Stimulated activated naive CD4-positive, alpha-beta T cell (primary cell): ENCODE data around the gene CDK11B.
A peak's percentile ranks its signal among the peaks of the same experiment; 100 is the strongest.
"Not testable (repeated sequence)": the region's sequence is repeated elsewhere in the genome, so short reads cannot be mapped to it uniquely, and the experiment has no call there.

Experiments
- DNase-seq, 6 experiments: peaks; one replicate each; lab custom pipeline; 2025; lab: John Stamatoyannopoulos, UW

The CDK11B gene

DNA sequence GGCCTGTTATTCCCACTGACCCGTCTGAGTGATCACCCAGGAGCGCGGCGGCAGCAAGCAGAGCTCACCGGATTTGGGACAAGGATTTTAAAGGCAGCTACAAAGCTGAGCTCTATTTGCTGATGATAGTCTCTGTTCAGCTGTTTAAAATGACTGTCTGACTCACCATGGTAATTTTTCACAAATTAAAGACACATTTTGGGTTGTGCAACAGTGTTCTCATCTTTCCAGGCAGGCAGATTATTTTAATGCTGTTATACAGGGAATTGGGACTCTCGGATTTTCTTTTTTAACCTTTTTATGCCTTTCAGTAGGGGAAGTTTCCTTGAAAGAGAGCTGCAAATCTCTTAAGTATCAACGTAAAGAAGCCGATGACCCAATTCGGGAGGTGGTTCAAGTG is 3.6 kb upstream of the CDK11B start:
- DNase-seq: not testable (repeated sequence)

DNA sequence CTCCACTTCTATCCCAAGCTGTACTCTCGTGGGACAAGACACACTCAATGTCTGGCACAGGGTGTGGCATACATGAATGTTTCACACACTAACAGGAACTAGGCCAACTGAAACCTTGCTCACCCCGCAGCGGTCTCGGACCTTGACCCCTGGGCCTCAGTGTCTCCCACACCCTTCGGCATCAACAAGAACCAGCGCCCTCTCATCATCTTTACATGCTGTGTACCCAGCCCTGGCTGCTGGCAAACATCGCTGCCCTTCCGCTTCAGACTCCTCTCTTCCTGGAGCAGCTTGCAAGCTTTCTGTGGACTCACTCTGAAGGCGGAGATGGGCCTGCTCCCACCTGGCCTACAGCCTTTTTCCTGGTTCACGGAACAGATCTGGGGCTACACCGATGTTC is 10.5 kb downstream of the CDK11B start:
- DNase-seq: not testable (repeated sequence)

DNA sequence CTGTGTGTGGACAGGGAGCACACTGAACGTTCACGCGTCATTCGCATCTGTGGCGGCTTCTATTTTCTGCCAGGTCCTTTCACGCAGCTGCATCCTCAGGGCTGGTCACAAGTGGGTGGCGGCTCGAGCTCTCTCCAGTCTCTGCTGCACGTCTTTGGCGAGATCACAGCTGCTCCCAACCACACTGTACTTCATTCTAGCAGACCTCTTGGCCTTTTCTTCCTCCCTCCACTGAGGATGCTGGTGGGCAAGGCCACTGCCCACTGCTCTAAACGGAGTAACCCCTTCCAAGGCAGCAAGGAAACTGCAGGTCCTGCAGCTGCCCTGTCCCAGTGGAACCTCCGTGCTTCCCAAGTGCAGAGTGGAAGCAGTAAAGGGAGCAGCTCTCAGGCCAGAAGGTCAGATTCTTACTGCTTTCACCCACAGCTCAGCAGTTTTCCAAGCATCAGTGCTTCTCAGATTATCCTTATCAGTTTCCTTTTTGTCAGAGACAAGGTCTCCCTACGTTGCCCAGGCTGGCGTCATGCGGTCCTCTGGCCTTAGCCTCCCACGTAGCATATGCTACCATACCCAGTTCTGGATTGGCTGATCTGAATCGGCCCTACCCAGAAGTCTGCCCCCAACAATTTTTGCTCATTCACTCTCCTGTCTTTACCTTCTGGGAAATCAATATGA is 11.1 kb downstream of the CDK11B start:
- not testable (repeated sequence) for DNase-seq

DNA sequence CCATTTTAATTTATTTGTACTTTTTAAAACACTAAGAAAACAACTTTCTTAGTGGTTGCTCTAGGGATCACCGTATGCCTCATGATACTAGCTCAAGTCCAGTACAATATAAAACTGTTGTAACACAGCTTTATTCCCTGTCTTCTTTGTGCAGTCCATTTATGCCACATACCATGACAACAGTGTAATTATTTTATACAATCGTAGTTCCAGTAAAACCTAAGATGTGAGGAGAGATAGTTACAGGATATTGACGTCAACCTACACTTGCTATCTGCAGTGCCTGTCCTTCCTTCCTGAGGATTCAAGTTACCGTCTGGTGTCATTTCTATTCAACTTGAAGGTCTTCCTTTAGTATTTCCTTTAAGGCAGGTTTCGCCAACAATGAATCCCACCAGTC is 12.5 kb downstream of the CDK11B start:
- DNase-seq: not testable (repeated sequence)

DNA sequence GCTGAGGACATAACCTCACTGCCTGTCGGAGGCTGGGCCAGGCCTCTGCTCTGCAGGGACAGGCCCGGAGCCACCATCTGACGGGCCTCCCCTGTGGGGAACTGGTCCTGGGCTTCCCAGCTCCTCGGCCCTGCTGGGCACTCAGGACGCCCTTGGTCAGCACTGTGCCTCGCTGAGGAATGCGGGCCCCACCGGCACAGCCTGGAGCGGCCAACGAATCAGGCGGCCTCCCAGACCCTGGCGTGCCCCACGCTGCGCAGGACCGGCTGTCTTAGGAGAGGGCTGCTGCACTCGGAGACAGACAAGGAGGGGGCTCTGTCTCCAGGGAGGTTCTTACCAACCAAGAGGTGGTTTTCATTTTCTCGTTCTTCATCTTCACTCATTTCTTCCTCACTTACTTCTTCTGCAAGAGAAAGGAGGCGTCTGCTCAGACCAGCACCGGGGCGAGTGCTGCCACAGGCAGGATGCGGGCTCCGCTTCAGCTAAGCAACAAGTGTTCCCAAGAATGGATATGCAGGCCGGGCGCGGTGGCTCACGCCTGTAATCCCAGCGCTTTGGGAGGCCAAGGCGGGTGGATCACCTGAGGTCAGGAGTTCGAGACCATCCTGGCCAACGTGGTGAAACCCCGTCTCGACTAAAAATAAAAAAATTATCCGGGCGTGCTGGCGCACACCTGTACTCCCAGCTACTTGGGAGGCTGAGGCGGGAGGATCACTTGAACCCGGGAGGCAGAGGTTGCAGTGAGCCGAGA is 17.9 kb downstream of the CDK11B start:
- DNase-seq: not testable (repeated sequence)

DNA sequence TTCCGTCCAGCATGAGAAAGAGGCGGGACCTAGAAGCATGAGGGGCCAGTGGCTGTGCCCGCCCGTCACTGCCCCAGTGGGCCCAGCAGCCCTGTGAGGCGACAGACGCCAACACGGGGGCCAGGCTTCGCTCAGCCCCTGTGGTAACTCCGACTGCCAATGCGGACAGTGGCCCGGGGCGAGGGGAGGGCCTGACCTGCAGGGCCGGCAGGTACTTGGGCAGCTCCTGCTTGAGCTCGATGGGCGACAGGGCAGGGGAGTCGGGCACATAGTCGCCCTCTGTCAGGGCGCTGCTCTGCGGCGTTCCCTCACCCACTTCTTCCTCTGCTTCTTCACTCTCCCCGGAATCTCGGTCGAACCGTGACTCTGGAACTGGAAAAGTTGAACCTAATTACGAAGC is 18.7 kb downstream of the CDK11B start:
- not testable (repeated sequence) for DNase-seq

DNA sequence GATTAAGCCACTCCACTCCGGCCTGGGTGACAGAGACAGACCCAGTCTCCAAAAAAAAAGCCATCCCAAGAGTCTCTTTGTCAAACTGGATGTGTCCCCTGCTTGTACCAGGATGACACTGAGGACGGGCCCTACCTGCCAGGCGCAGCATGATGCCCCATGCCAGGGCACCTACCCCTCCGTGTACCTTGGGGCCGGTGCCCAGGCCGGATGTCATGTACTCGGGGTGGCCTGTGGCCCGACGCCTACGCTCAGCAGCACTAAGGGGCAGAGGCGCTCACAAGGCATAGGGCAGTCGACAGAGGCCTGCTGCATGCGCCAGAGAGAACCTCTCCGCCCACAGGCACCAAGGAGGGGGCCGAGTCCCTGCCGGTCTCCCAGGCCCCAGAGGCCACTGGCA is 19.4 kb downstream of the CDK11B start:
- DNase-seq: not testable (repeated sequence)

DNA sequence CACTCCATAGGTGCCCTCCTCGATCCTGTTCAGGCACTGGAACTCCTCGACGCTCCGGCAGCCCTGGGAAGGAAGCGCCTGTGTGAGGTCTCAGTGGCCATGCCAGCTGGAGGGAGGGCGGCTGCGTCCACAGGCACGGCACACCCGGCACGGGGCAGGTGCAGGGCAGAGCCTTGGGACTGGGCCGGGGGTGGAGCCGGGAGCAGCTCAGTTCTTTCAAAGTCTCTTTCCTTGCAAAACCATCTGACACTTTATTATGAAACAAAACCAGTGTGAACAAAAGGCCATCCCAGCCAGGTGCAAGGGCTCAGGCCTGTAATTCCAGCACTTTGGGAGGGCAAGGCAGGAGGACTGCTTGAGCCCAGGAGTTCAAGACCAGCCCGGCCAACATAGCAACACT is 20.3 kb downstream of the CDK11B start:
- not testable (repeated sequence) for DNase-seq

DNA sequence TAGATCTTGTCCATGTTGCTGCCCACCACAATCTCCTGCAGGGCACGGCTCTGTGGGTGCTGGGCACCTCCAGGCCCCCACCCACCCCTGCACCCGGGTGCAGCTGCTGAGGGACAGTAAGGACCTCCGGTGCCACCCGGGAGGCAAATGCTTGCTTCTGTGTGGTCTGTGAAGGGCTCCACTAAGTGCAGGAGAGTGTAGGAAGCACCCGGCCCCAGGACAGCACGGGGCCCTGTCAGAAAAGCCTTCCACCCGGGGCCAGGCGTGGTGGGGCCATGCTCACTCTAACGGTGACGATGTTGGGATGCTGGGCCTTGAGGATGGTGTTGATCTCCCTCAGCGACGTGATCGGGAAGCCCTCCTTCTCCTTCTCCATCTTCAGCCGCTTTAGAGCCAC is 21.3 kb downstream of the CDK11B start:
- not testable (repeated sequence) for DNase-seq

DNA sequence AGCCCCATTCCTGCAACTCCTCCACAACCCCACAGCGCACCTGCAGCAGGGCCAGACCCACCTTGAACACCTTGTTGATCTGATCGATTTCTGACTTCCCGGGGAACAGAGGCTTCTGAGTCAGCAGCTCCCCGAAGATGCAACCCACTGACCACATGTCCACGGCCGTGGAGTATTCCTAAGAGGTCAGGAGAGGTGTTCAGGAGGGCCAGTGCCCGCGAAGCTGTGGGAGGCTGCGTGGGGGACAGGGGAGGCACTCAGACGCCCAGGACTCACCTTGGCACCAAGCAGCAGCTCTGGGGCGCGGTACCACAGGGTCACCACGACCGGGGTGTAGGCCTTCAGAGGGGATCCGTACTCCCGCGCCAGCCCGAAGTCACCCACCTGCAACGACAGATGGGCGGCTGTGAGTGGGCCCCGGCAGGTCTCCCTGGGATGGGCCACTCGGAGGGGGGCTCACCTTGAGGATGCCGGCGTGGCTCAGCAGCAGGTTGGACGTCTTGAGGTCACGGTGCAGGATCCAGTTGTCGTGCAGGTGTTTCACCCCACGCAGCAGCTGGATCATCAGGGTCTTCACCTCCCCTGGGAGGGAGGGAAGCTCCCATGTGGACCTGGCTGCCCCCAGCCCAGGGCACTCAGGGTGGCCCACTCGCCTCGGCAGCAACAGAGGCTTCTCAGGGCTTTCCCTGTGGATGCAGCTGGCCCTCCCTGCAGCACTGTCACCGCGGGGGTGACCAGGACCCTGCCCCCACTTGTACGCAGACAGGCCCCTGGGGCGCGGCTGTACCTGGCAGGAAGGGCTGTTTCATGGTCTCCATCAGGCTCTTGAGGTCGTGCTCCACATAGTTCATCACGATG is 22.0 kb downstream of the CDK11B start:
- DNase-seq: not testable (repeated sequence)

DNA sequence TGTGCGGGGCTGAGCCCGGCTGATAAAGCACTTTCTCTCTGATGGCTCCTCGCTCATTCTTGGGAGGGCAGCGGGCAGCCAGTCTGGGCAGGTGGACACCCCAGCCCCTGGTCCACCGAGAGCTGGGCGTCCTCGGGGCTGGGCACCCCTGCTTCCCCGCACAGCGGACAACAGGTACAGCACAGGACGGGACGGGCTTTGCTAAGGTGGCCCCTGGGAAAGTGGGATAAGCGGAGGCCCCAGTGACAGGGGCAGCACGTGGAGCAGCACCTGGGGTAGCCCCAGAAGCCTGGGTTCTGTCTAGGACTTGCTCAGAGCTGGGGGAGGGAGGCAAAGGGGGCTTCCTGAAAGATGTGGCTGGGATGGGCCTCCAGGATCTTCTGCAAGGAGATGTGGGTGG is 24.2 kb downstream of the CDK11B start:
- not testable (repeated sequence) for DNase-seq

DNA sequence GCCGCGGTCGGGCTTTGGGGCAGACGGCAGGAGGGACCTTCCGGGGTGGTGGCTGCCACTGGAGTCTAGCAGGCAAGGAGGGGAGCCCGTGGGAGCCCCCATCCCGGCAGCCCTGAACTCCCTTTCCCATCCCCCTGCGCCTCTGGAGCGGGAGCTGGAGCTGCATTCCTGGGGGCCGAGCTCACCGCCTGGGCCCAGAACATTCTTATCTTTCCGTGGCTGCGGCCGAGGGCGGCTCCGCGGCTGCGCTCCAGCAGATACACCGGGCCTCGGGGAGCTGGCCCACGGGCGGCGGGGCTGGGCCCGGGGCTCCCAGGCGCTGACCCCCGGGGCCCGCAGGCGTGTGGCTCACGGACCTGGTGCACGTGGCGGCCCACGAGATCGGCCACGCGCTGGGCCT is 25.4 kb downstream of the CDK11B start:
- DNase-seq: not testable (repeated sequence)

DNA sequence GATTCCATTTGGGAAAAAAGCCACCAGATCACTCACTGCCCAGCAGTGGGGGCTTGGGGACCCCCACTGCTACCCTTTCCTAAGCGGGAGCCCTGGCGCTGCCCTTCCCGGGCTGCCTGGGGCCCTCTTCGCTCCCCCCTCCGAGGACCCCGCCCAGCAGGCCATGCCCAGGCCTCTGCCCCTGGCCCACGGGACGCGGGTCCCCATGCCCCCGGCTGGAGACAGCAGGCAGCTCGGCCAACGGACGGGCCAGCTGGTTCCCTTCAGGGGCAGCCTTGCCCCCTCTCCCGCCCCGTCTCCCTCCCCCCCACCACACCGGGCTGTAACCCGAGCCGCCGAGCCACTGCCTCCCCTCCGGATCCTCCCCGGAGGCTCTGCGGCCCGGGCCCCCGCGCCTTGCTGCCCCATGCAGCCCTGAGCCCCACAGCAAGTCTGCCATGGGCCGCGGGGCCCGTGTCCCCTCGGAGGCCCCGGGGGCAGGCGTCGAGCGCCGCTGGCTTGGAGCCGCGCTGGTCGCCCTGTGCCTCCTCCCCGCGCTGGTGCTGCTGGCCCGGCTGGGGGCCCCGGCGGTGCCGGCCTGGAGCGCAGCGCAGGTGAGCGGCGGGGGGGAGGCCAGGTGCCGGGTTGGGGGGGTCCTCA is 26.9 kb downstream of the CDK11B start, which contains the start of gene MMP23B:
MMP23B (plus strand) TSS at position 392 of the 639 bp plus-strand sequence; CDS start at position 438, 46 bp downstream.
- DNase-seq: no peak

DNA sequence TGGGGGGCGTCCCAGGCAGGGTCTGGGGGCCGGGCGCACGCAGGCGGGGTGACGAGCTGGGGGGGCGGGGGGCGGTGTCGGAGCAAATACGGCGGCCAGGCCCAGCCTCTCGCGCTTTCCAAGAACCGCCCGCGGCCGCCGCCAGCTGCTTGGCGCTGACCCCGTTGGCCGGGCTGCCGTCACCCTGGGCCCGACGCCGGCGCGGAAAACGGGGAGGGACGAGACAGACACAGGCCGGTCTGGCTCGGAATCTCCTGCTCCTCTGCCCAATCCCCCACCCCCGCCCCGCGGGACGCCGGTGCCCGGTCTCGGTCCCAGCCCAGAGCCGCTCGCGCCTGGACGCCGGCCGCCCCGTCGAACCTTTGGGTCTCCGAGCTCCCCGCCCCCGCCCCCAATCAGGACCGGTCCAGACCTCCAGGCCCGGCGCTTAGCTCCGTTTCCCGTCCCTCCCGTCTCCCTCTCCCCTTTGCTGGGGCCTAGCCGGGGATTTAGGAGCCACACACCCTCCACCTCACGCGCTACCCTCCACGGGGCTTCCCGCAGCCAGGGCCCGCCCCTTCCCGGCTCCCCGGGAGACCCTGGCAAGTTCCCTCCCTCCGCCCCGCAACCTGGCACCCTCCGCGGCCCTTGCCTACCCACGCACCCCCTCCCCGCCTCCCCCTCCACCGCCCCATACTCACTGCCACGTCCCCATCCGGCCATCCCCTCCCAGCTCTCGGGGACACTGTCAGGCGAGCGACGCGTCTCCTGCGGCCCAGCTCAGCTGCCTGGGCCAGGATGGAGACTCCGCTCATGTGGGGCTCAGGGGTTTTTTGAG is 27.6 kb downstream of the CDK11B start:
- DNase-seq: peak in 1 of 6 experiments; percentile 39

DNA sequence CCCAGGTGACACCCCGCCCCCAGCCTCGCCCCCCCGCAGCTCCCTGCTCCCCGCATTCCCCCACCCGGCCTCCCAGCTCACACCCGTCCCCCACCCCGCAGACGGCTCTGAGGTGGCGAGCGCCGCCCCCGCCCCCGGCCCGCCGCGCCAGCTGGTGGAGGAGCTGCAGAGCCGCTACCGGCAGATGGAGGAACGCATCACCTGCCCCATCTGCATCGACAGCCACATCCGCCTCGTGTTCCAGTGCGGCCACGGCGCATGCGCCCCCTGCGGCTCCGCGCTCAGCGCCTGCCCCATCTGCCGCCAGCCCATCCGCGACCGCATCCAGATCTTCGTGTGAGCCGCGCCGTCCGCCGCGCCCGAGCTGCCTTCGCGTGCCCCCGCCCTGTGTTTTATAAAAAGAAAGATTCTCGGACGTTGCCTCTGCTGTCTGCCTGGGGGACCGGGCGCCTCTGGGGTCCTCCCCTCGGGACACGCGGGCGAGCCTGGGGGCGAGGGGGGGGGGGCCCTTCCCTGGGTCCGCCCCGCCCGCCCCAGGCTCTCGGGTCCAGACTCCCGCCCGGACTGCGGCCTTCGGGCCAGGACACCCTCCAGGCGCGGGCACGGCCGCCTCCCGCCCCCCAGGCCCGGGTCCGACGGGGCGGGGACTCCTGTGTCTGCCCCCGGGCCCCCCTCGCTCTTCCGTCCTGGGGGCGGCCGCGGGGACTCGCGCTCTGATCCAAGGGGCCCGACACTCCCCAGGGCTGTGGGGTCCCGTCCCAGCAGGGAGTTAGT is 28.4 kb downstream of the CDK11B start:
- DNase-seq: peak; percentile 85 to 95 (median 92)

DNA sequence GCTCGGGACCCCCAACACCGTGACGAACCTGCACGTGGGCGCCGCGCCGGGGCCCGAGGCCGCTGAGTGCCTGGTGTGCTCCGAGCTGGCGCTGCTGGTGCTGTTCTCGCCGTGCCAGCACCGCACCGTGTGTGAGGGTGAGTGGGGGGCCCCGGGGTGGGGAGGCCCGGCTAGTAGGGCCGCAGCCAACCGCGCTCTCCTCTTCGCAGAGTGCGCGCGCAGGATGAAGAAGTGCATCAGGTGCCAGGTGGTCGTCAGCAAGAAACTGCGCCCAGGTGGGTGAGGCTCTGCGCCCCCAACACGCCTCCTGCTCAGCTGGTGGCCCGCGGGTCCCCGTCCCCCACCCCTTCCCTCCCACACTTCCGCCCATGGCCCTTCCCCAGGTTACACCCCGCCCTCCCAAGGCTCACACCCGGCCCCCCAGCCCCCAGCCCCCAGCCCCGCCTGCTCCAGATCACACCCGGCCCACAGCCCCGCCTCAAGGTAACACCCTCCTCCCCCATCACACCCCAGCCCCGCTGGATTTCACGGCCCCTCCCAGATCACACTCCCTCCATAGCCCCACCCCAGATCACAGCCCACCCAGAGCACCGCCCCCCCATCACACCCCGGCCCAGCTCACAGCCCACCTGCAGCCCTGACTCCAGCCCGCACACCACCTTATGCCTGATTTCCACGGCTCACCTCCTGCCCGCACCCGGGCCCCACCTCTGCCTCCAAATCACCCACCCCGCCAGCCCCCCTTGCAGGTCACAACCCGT is 29.2 kb downstream of the CDK11B start:
- peak; percentile 72 to 85 (median 82) for DNase-seq

DNA sequence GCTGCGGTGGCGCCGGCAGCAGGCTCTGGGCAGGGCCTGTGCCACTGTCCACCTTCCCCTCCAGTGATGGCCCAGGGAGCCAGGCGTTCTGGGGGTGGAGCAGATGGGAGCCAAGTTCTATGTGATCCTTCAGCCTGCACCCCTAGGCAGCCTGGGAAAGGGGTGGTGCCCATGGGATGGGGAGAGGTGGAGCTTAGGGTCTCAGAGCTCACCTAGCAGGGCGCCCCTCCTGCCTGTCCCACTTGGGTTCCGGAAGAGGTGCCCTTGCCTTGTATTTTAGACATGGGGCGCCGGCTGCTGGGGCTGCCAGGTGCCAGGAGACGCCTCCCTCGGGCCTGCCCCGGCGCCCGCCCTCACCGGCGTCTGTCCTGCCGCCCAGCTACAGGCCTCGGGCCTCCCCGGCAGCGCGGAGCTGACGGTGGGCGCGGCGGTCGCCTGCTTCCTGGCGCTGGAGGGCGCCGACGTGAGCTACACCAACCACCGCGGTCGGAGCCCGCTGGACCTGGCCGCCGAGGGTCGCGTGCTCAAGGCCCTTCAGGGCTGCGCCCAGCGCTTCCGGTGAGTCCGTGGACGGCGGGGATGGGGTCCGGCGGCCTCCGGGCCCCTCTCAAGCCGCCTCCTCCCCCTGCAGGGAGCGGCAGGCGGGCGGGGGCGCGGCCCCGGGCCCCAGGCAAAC is 29.9 kb downstream of the CDK11B start:
- DNase-seq: peak in 5 of 6 experiments; percentile 32 to 49 (median 43)

DNA sequence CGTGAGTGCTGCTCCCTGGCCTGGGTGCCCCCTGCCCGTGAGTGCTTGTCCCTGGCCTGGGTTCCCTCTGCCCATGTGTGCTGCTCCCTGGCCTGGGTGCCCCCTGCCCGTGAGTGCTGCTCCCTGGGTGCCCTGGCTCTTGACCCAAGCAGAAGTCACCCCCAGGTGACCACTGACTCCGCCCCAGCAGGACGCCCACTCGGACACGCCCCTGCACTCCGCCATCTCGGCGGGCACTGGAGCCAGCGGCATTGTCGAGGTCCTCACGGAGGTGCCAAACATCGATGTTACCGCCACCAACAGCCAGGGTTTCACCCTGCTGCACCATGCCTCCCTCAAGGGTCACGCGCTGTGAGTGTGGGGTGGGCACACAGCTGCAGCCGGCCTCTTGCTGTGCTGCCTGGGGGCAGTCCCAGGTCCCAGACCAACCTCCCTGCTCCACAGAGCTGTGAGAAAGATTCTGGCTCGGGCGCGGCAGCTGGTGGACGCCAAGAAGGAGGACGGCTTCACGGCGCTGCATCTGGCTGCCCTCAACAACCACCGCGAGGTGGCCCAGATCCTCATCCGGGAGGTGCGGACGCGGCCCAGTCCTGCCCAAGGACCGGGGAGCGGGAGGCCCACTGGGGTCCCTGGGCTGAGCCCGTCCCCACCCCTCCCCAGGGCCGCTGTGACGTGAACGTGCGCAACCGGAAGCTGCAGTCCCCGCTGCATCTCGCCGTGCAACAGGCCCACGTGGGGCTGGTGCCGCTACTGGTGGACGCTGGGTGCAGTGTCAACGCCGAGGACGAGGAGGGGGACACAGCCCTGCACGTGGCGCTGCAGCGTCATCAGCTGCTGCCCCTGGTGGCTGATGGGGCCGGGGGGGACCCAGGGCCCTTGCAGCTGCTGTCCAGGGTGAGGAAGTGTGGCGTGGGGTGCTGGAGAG is 30.7 kb downstream of the CDK11B start:
- no peak for DNase-seq
